HepG2 (cell line): Measurements from ENCODE around the gene TNFRSF9. TPM values are rescaled to one million over a fixed set of nuclear protein-coding genes. Genes with fewer than 3 reads are reported as not detected.

ENCODE experiments used
- ATAC-seq: fragments of 200-7000 bp; cut with Tn5 transposase; 3 replicates; pipeline ENCODE4 v1.9.1; 2020; ENCODE audit warnings: mild to moderate bottlenecking, moderate library complexity
- BruUV-seq: library from RNA; stranded (reverse); fragments of 400-500 nt; replicated peaks from 2 replicates; lab custom pipeline; 2021; lab: Mats Ljungman, UMichigan
- CTCF ChIA-PET: fragments of 300-600 bp; formaldehyde crosslinking; extraction: SDS; loops from one replicate; lab custom pipeline; 2021; ENCODE audit warnings: low total read pairs, inconsistent platforms, low intra/inter-chr PET ratio; lab: Yijun Ruan, JAX
- POLR2A ChIA-PET: fragments of 350-600 bp; sonication (Branson Sonifier 250); formaldehyde crosslinking; loops from one replicate; lab custom pipeline; 2020; ENCODE audit warnings: antibody characterized with exemption, inconsistent platforms; lab: Yijun Ruan, JAX
- DNase-seq: peaks from one replicate; pipeline ENCODE4 v3.0.0-alpha.2; 2015; ENCODE audit warnings: low spot score
- FAIRE-seq: peaks from 3 replicates; lab custom pipeline; 2011; peaks lifted over from hg19 to GRCh38; lab: Jason Lieb, UNC
- H2AFZ ChIP-seq: one replicate; pipeline ENCODE4 v1.6.1; 2011; ENCODE audit warnings: low read length, inconsistent platforms
- H3K27ac ChIP-seq: fragments of 300-600 bp; 3 replicates; pipeline ENCODE4 v1.8.0; 2011; ENCODE audit warnings: mixed run types, mild to moderate bottlenecking, mixed read lengths, low read length, inconsistent platforms; ENCODE audit not compliant: insufficient read depth; ENCODE audit errors: extremely low read length
- H3K27me3 ChIP-seq, 2 experiments: fragments of 200-600 bp in 1 of 2; 2 replicates in 1 of 2; 3 replicates in 1 of 2; pipeline versions ENCODE4 v1.6.0 to v1.8.0; 2011; ENCODE audit warnings: low read length in 2 of 2, mild to moderate bottlenecking in 2 of 2, moderate library complexity in 2 of 2, inconsistent platforms in 1 of 2; ENCODE audit not compliant: insufficient read depth in 2 of 2, control insufficient read depth in 1 of 2
- H3K36me3 ChIP-seq, 2 experiments: fragments of 200-600 bp in 1 of 2; replicated peaks in 1 of 2; 2 replicates in 1 of 2; 3 replicates in 1 of 2; pipeline versions ENCODE4 v1.5.1 to v1.8.0; 2011; ENCODE audit warnings: low read length in 2 of 2, inconsistent platforms in 1 of 2; ENCODE audit not compliant: insufficient read depth in 2 of 2, control insufficient read depth in 1 of 2
- H3K4me1 ChIP-seq: 2 replicates; pipeline ENCODE4 v1.5.1; 2012; ENCODE audit warnings: low read length, inconsistent platforms; ENCODE audit not compliant: insufficient read depth
- H3K4me2 ChIP-seq: 2 replicates; pipeline ENCODE4 v1.6.0; 2011; ENCODE audit warnings: low read depth, low read length, inconsistent platforms
- H3K4me3 ChIP-seq, 3 experiments: fragments of 200-600 bp in 1 of 3; sonication (generic), shearing (Covaris generic) in 1 of 3; replicated peaks in 1 of 3; 2 replicates each; pipeline ENCODE4 v1.5.1; 2011 to 2016; ENCODE audit warnings: low read length in 3 of 3, inconsistent platforms in 2 of 3, low read depth in 2 of 3, mild to moderate bottlenecking in 2 of 3, control low read depth in 1 of 3, mixed read lengths in 1 of 3; ENCODE audit not compliant: insufficient read depth in 1 of 3
- H3K79me2 ChIP-seq: one replicate; pipeline ENCODE4 v1.6.1; 2011; ENCODE audit warnings: low read length, inconsistent platforms; ENCODE audit not compliant: insufficient read depth
- H3K9ac ChIP-seq: 2 replicates; pipeline ENCODE4 v1.6.0; 2011; ENCODE audit warnings: mild to moderate bottlenecking, low read depth, low read length, inconsistent platforms; ENCODE audit not compliant: insufficient read depth
- H3K9me3 ChIP-seq: 2 replicates; pipeline ENCODE4 v1.5.1; 2012; ENCODE audit warnings: mild to moderate bottlenecking, low read length
- H4K20me1 ChIP-seq: 2 replicates; pipeline ENCODE4 v1.6.0; 2011; ENCODE audit warnings: inconsistent platforms, mild to moderate bottlenecking, low read length, moderate library complexity; ENCODE audit not compliant: insufficient read depth
- KDM5B ChIP-seq: sonication (generic); formaldehyde crosslinking; IDR thresholded peaks from 2 replicates; pipeline ENCODE4 v1.4.0; 2020; ENCODE audit warnings: missing genetic modification reagents, mild to moderate bottlenecking, borderline replicate concordance
- KDM6A ChIP-seq: IDR thresholded peaks from 2 replicates; pipeline ENCODE4 v1.6.1; 2016; ENCODE audit warnings: low read depth
- NR2F2 ChIP-seq: IDR thresholded peaks from 2 replicates; pipeline ENCODE4 v1.6.1; 2012; ENCODE audit warnings: low read depth, inconsistent platforms, borderline replicate concordance
- PLSCR1 ChIP-seq: sonication (generic); formaldehyde crosslinking; IDR thresholded peaks from 2 replicates; pipeline ENCODE4 v1.5.0; 2020; ENCODE audit warnings: missing genetic modification reagents, mild to moderate bottlenecking, borderline replicate concordance
- ZNF607 ChIP-seq: sonication (generic); formaldehyde crosslinking; IDR thresholded peaks from 2 replicates; pipeline ENCODE4 v1.5.1; 2020; ENCODE audit warnings: missing genetic modification reagents, mild to moderate bottlenecking, borderline replicate concordance
- ZNF746 ChIP-seq: sonication (generic); formaldehyde crosslinking; IDR thresholded peaks from 2 replicates; pipeline ENCODE4 v1.8.0; 2022; ENCODE audit warnings: mild to moderate bottlenecking, missing genetic modification reagents
- WGBS: methylation state at CpG from one replicate; pipeline ENCODE4 v1.1.6; 2017; ENCODE audit warnings: low lambda C conversion rate; 5-methylcytosine and 5-hydroxymethylcytosine counted together
- in situ Hi-C: cut with HindIII; loops from 2 replicates; pipeline ENCODE4 v1.10.0; 2017; ENCODE audit warnings: low pct_unique_long_range_greater_than_20kb; ENCODE audit not compliant: extremely low pct_ligation_motif_present
- intact Hi-C: fragments of 100-400 bp; cut with micrococcal nuclease; formaldehyde crosslinking; loops from one replicate; pipeline ENCODE4 v1.10.0; 2022; ENCODE audit not compliant: unreplicated experiment
- polyA plus RNA-seq, 8 experiments: library from polyadenylated mRNA; depleted of rRNA in 3 of 8; stranded (reverse) in 7 of 8; unstranded in 1 of 8; fragments of >200 nt; fragmentation: Illumina TruSeq in 4 of 8; extraction: Trizol in 4 of 8; gene quantifications; 2 replicates each; pipeline versions ENCODE4 v1.2.1 to v1.2.3, GENCODE V29; 2011 to 2016; ENCODE audit warnings: low read depth in 4 of 8, missing spikeins in 1 of 8, mixed read lengths in 1 of 8; ENCODE audit not compliant: insufficient read depth in 1 of 8
- total RNA-seq, 5 experiments: library from RNA; depleted of rRNA; stranded (reverse); fragments of >200 nt; fragmentation: Illumina TruSeq; extraction: Trizol; gene quantifications; 2 replicates each; pipeline ENCODE4 v1.2.3, GENCODE V29; 2016; ENCODE audit warnings: low read depth in 1 of 5

The TNFRSF9 gene
- total and polyA plus RNA-seq, 2 of the 13 experiments (the other 11 are each of a cell fraction or from before 2014, with no cell fraction given): 0.07 TPM; not detected in 1

- H3K4me2 ChIP-seq: no peak overlapping the region
- BruUV-seq: no TSS peak
- TF ChIP-seq ZNF607 (CRISPR knock-in tag): no peak
- no peak for TF ChIP-seq KDM6A
- TF ChIP-seq ZNF746: no peak
- TF ChIP-seq KDM5B: no peak
- no peak for TF ChIP-seq PLSCR1
- no peak for FAIRE-seq
- in situ Hi-C loops (no loop called here), intact Hi-C loops (no loop called here)
- peaks cover 0 to 14% of the 10 kb centered on the region in 2 experiments; a peak in 2 of 5 replicates for H3K27me3 ChIP-seq
- H4K20me1 ChIP-seq: no peaks in the 10 kb centered on the region
- H3K9ac ChIP-seq: no peak overlapping the region
- H3K9me3 ChIP-seq: no peaks in the 10 kb centered on the region
- no peak overlapping the region for H3K4me3 ChIP-seq
- H3K36me3 ChIP-seq: no peaks in the 10 kb centered on the region
- DNase-seq: no peak
- WGBS: 24% methylated on average over 2 of the region's 2 CpGs
- ChIA-PET POLR2A (no interaction called here), CTCF (no interaction called here)
- no peak overlapping the region for H2AFZ ChIP-seq
- H3K79me2 ChIP-seq: no peaks in the 10 kb centered on the region
- H3K27ac ChIP-seq: no peak overlapping the region
- ATAC-seq: no peak
- H3K4me1 ChIP-seq: no peaks in the 10 kb centered on the region
Measured at GRCh38 chr1:7890853-7891252, 49.8 kb downstream of the TNFRSF9 start.

- H3K27me3 ChIP-seq: peaks cover 0 to 10% of the 10 kb centered on the region in 2 experiments; a peak in 2 of 5 replicates
- CTCF ChIA-PET: no interaction called here
- H3K79me2 ChIP-seq: no peaks in the 10 kb centered on the region
- POLR2A ChIA-PET: no interaction called here
- H4K20me1 ChIP-seq: no peaks in the 10 kb centered on the region
- no peak overlapping the region for H3K4me3 ChIP-seq
- 45% methylated on average over 9 of the region's 9 CpGs for WGBS
- no peak overlapping the region for H3K27ac ChIP-seq
- H3K9me3 ChIP-seq: no peaks in the 10 kb centered on the region
- no peak for ATAC-seq
- intact Hi-C loops: no loop called here
- H2AFZ ChIP-seq: no peak overlapping the region
- no peak for FAIRE-seq
- no peak for TF ChIP-seq NR2F2
- TF ChIP-seq, all 625 proteins: peak for 0
- in situ Hi-C loops: no loop called here
- Histone ChIP-seq H3K36me3 (no peaks in the 10 kb centered on the region), H3K4me1 (no peaks in the 10 kb centered on the region), H3K4me2 (no peak overlapping the region), H3K9ac (no peak overlapping the region)
- DNase-seq: no peak
- BruUV-seq: no TSS peak
Measured at GRCh38 chr1:7888248-7889081, 52.2 kb downstream of the TNFRSF9 start.
